H1 (cell line): Measurements from ENCODE around the gene PCBD1. TPM values are rescaled to one million over a fixed set of nuclear protein-coding genes. Genes with fewer than 3 reads are reported as not detected.

Source experiments
- CTCF ChIA-PET: fragments of 300-600 bp; sonication (Branson Sonifier 250); formaldehyde crosslinking; loops from one replicate; lab custom pipeline; 2021; ENCODE audit not compliant: partially characterized antibody; lab: Charles Lee
- POLR2A ChIA-PET: fragments of 300-600 bp; sonication (Branson Sonifier 250); formaldehyde crosslinking; loops from one replicate; lab custom pipeline; 2021; ENCODE audit warnings: inconsistent platforms; ENCODE audit not compliant: partially characterized antibody; lab: Charles Lee
- DNase-seq, 2 experiments: peaks; one replicate each; pipeline versions ENCODE4 v3.0.0 to v3.0.0-alpha.2; 2010 to 2022; ENCODE audit warnings: low spot score in 2 of 2, low read depth in 1 of 2, mixed read lengths in 1 of 2
- FAIRE-seq: peaks from 2 replicates; lab custom pipeline; 2011; peaks lifted over from hg19 to GRCh38; lab: Jason Lieb, UNC
- H2AFZ ChIP-seq: 2 replicates; pipeline ENCODE4 v1.8.1; 2012; ENCODE audit warnings: low read length, inconsistent platforms
- H2AK5ac ChIP-seq: 2 replicates; pipeline ENCODE4 v1.6.1; 2013; ENCODE audit warnings: low read depth, low read length
- H2BK120ac ChIP-seq: replicated peaks from 2 replicates; pipeline ENCODE3; 2013; ENCODE audit warnings: low read depth, low read length, inconsistent platforms
- H2BK12ac ChIP-seq: 2 replicates; pipeline ENCODE4 v1.6.1; 2013; ENCODE audit warnings: low read depth, low read length
- H2BK15ac ChIP-seq: 2 replicates; pipeline ENCODE4 v1.6.1; 2013; ENCODE audit warnings: low read length
- H2BK20ac ChIP-seq: 2 replicates; pipeline ENCODE4 v1.6.1; 2013; ENCODE audit warnings: low read length
- H2BK5ac ChIP-seq: 2 replicates; pipeline ENCODE4 v1.6.1; 2013; ENCODE audit warnings: low read depth, low read length
- H3K14ac ChIP-seq: 2 replicates; pipeline ENCODE4 v1.6.1; 2013; ENCODE audit warnings: inconsistent platforms; ENCODE audit not compliant: insufficient read length
- H3K18ac ChIP-seq: 2 replicates; pipeline ENCODE4 v1.6.1; 2013; ENCODE audit warnings: low read length; ENCODE audit errors: extremely low read depth
- H3K23ac ChIP-seq: 2 replicates; pipeline ENCODE4 v1.6.1; 2013; ENCODE audit warnings: inconsistent platforms; ENCODE audit not compliant: insufficient read length
- H3K23me2 ChIP-seq: 2 replicates; pipeline ENCODE4 v1.6.1; 2013; ENCODE audit warnings: low read depth, low read length
- H3K27ac ChIP-seq: 2 replicates; pipeline ENCODE4 v1.6.1; 2011; ENCODE audit warnings: low read depth, low read length, inconsistent platforms
- H3K27me3 ChIP-seq, 4 experiments: replicated peaks in 1 of 4; 1 replicate in 1 of 4; 2 replicates in 3 of 4; pipeline versions ENCODE4 v1.6.1 to v1.8.1; 2011 to 2013; ENCODE audit warnings: low read length in 3 of 4, mild to moderate bottlenecking in 3 of 4, inconsistent platforms in 2 of 4, mixed read lengths in 2 of 4, moderate library complexity in 1 of 4; ENCODE audit not compliant: control insufficient read depth in 3 of 4, insufficient read depth in 3 of 4; ENCODE audit errors: extremely low read depth in 1 of 4
- H3K36me3 ChIP-seq, 4 experiments: 2 replicates each; pipeline versions ENCODE4 v1.6.1 to v1.8.1; 2011 to 2013; ENCODE audit warnings: mild to moderate bottlenecking in 4 of 4, low read length in 3 of 4, moderate library complexity in 2 of 4, control low read depth in 1 of 4, inconsistent platforms in 1 of 4; ENCODE audit not compliant: insufficient read depth in 4 of 4, control insufficient read depth in 2 of 4
- H3K4ac ChIP-seq: replicated peaks from 2 replicates; pipeline ENCODE3; 2013; ENCODE audit warnings: low read length, low read depth, mixed read lengths, inconsistent platforms; ENCODE audit not compliant: insufficient read length
- H3K4me1 ChIP-seq, 4 experiments: replicated peaks in 1 of 4; 1 replicate in 1 of 4; 2 replicates in 3 of 4; pipeline versions ENCODE4 v1.6.1 to v1.8.1; 2011 to 2013; ENCODE audit warnings: low read length in 3 of 4, inconsistent platforms in 2 of 4, mixed read lengths in 1 of 4; ENCODE audit not compliant: insufficient read depth in 4 of 4, control insufficient read depth in 3 of 4
- H3K4me2 ChIP-seq, 2 experiments: 2 replicates each; pipeline versions ENCODE4 v1.6.1 to v1.8.1; 2011 to 2013; ENCODE audit warnings: low read depth in 2 of 2, low read length in 2 of 2, control low read depth in 1 of 2, inconsistent platforms in 1 of 2, mild to moderate bottlenecking in 1 of 2; ENCODE audit not compliant: insufficient read depth in 1 of 2
- H3K4me3 ChIP-seq, 4 experiments: fragments of 200-600, 300-600 bp in 1 of 4; sonication (generic), shearing (Covaris generic), sonication (Bioruptor Twin) in 1 of 4; 2 replicates each; pipeline versions ENCODE4 v1.5.1 to v1.8.1; 2011 to 2016; ENCODE audit warnings: low read length in 4 of 4, low read depth in 3 of 4, control low read depth in 2 of 4, inconsistent platforms in 2 of 4, mild to moderate bottlenecking in 2 of 4, mixed read lengths in 1 of 4, moderate library complexity in 1 of 4; ENCODE audit not compliant: insufficient read depth in 2 of 4; ENCODE audit errors: extremely low read depth in 1 of 4
- H3K56ac ChIP-seq: replicated peaks from 2 replicates; pipeline ENCODE3; 2013; ENCODE audit warnings: low read depth, mild to moderate bottlenecking, mixed read lengths, low read length, inconsistent platforms; ENCODE audit not compliant: insufficient read length
- H3K79me1 ChIP-seq: 2 replicates; pipeline ENCODE4 v1.6.1; 2013; ENCODE audit warnings: low read depth, low read length, control low read depth
- H3K79me2 ChIP-seq, 2 experiments: 2 replicates each; pipeline versions ENCODE4 v1.6.1 to v1.8.1; 2012 to 2013; ENCODE audit warnings: low read length in 2 of 2, mild to moderate bottlenecking in 2 of 2, inconsistent platforms in 1 of 2; ENCODE audit not compliant: insufficient read depth in 2 of 2, control insufficient read depth in 1 of 2
- H3K9ac ChIP-seq, 4 experiments: replicated peaks in 1 of 4; 1 replicate in 1 of 4; 2 replicates in 3 of 4; pipeline versions ENCODE4 v1.6.1 to v1.8.1; 2011 to 2013; ENCODE audit warnings: low read depth in 3 of 4, low read length in 3 of 4, control low read depth in 2 of 4, mild to moderate bottlenecking in 2 of 4, moderate library complexity in 2 of 4, inconsistent platforms in 1 of 4; ENCODE audit errors: extremely low read depth in 1 of 4
- H3K9me3 ChIP-seq, 2 experiments: 2 replicates each; pipeline versions ENCODE4 v1.6.1 to v1.8.1; 2012 to 2013; ENCODE audit warnings: mild to moderate bottlenecking in 2 of 2, moderate library complexity in 2 of 2, control low read depth in 1 of 2, inconsistent platforms in 1 of 2, low read depth in 1 of 2, low read length in 1 of 2, mixed read lengths in 1 of 2; ENCODE audit not compliant: insufficient read depth in 2 of 2
- H4K20me1 ChIP-seq, 2 experiments: replicated peaks in 1 of 2; 2 replicates each; pipeline versions ENCODE3 to v1.8.1; 2011 to 2013; ENCODE audit warnings: inconsistent platforms in 2 of 2, low read length in 2 of 2, mild to moderate bottlenecking in 1 of 2; ENCODE audit not compliant: insufficient read depth in 2 of 2, control insufficient read depth in 1 of 2
- H4K5ac ChIP-seq: 2 replicates; pipeline ENCODE4 v1.6.1; 2013; ENCODE audit warnings: low read length, low read depth, mixed read lengths, inconsistent platforms; ENCODE audit not compliant: insufficient read length
- H4K8ac ChIP-seq: 2 replicates; pipeline ENCODE4 v1.8.0; 2013; ENCODE audit warnings: mild to moderate bottlenecking, moderate library complexity, low read length, inconsistent platforms; ENCODE audit not compliant: insufficient read depth; ENCODE audit errors: extremely low read depth
- H4K91ac ChIP-seq: replicated peaks from 2 replicates; pipeline ENCODE3; 2013; ENCODE audit warnings: low read length, mixed read lengths, inconsistent platforms; ENCODE audit not compliant: insufficient read length
- PHF8 ChIP-seq: fragments of 200-600 bp; sonication (generic); conservative IDR thresholded peaks from 2 replicates; pipeline ENCODE4 v1.7.1; 2012; ENCODE audit warnings: low read depth, mild to moderate bottlenecking, inconsistent platforms, low read length, moderate library complexity
- WGBS, 2 experiments: shearing (Covaris generic) in 1 of 2; methylation state at CpG; one replicate each; pipeline versions ENCODE4 v1.1.6 to v1.1.7; 2013 to 2015; ENCODE audit warnings: low lambda C conversion rate in 2 of 2, mixed read lengths in 2 of 2, inconsistent platforms in 1 of 2, low coverage in 1 of 2, missing lambda C conversion rate in 1 of 2; ENCODE audit not compliant: insufficient replicate concordance in 2 of 2, insufficient coverage in 1 of 2, insufficient read length in 1 of 2; ENCODE audit errors: extremely low coverage in 1 of 2, missing lambda C conversion rate in 1 of 2; 5-methylcytosine and 5-hydroxymethylcytosine counted together
- polyA plus RNA-seq, 7 experiments: library from polyadenylated mRNA; depleted of rRNA in 3 of 7; stranded (reverse) in 5 of 7; unstranded in 2 of 7; fragments of >200 nt in 5 of 7; fragments of 200-250 nt in 2 of 7; gene quantifications; 1 replicate in 5 of 7; 2 replicates in 1 of 7; 4 replicates in 1 of 7; pipeline versions ENCODE4 v1.2.1 to v1.2.3, GENCODE V29; 2011 to 2013; ENCODE audit warnings: missing spikeins in 2 of 7, mixed read lengths in 2 of 7
- total RNA-seq: library from RNA; stranded (reverse); fragmentation: NEBNext Ultra II Directional; extraction: Animal tissue kit (Norgen Biotek cat#: 25700); gene quantifications from 2 replicates; pipeline ENCODE4 v1.2.1, GENCODE V29; 2021

PCBD1 gene
- total and polyA plus RNA-seq, 2 of the 8 experiments (the other 6 are each of a cell fraction or from before 2014, with no cell fraction given): 46.5 to 55.0 TPM

- no peak overlapping the region for H2BK20ac ChIP-seq
- H2BK12ac ChIP-seq: no peak overlapping the region
- H4K20me1 ChIP-seq: no peaks in the 10 kb centered on the region
- H2BK5ac ChIP-seq: no peak overlapping the region
- 91% methylated on average over 1 of the region's 1 CpG; no CpG with 5 or more reads in 1 of the 2 experiments for WGBS, 2 experiments
- no peak overlapping the region for H3K23ac ChIP-seq
- H3K18ac ChIP-seq: no peak overlapping the region
- H3K9me3 ChIP-seq: no peaks in the 10 kb centered on the region
- no peaks in the 10 kb centered on the region for H3K79me1 ChIP-seq
- no peak overlapping the region for H3K14ac ChIP-seq
- no peak overlapping the region for H2BK15ac ChIP-seq
- H3K36me3 ChIP-seq: no peaks in the 10 kb centered on the region
- H2AK5ac ChIP-seq: no peak overlapping the region
- H3K27ac ChIP-seq: no peak overlapping the region
- no peaks in the 10 kb centered on the region; a peak in 1 of 7 replicates for H3K27me3 ChIP-seq
- CTCF ChIA-PET: interaction anchor here (0.7 to 17.0 kb wide), 8 partner anchors 8 to 363 kb away, joined by 3 to 237 read pairs (median 19); partner anchors contain the start of gene UNC5B
- FAIRE-seq (no peak), DNase-seq (no peak)
- no peaks in the 10 kb centered on the region for H3K79me2 ChIP-seq
- H4K91ac ChIP-seq: no peak overlapping the region
- H4K5ac ChIP-seq: no peak overlapping the region
- POLR2A ChIA-PET: no interaction called here
- no peak overlapping the region for H3K4me3 ChIP-seq
- no peaks in the 10 kb centered on the region for H3K23me2 ChIP-seq
- H4K8ac ChIP-seq: no peak overlapping the region
- H2AFZ ChIP-seq: no peak overlapping the region
- H2BK120ac ChIP-seq: no peak overlapping the region
- no peak overlapping the region for H3K56ac ChIP-seq
- H3K9ac ChIP-seq: no peak overlapping the region
- no peak overlapping the region for H3K4ac ChIP-seq
- no peak overlapping the region for H3K4me2 ChIP-seq
- H3K4me1 ChIP-seq: no peaks in the 10 kb centered on the region
- TF ChIP-seq PHF8: no peak
These were observed 32.9 kb upstream of the PCBD1 start for GRCh38 chr10:70921285-70921684.
